SK-N-SH treated with all-trans-retinoic acid at 6 μM for 48 hours (cell line): ENCODE measurements around the gene ATP11A.

Experiments
- ATAC-seq: fragments of 200-7000 bp; cut with Tn5 transposase; 3 replicates; pipeline ENCODE4 v1.9.1; 2020; ENCODE audit warnings: mild to moderate bottlenecking, moderate library complexity
- ARNTL ChIP-seq: fragments of 450-650 bp; formaldehyde crosslinking; IDR thresholded peaks from 2 replicates; pipeline ENCODE4 v1.5.0; 2020; ENCODE audit warnings: low read depth, mild to moderate bottlenecking, moderate library complexity, borderline replicate concordance
- BACH2 ChIP-seq: fragments of 250-450 bp; sonication (Bioruptor Pico); IDR thresholded peaks from 2 replicates; pipeline ENCODE4 v1.9.0; 2021; ENCODE audit warnings: mild to moderate bottlenecking, borderline replicate concordance
- CREB5 ChIP-seq: fragments of 250-450 bp; sonication (Bioruptor Pico); IDR thresholded peaks from 2 replicates; pipeline ENCODE4 v1.5.1; 2020; ENCODE audit warnings: low read depth, mild to moderate bottlenecking, moderate library complexity
- CSDC2 ChIP-seq: fragments of 250-450 bp; sonication (Bioruptor Pico); IDR thresholded peaks from 2 replicates; pipeline ENCODE4 v1.5.0; 2020; ENCODE audit warnings: mild to moderate bottlenecking, moderate library complexity
- GLIS3 ChIP-seq: fragments of 250-450 bp; sonication (Bioruptor Pico); IDR thresholded peaks from 2 replicates; pipeline ENCODE4 v1.5.0; 2020; ENCODE audit warnings: mild to moderate bottlenecking, moderate library complexity
- ISL1 ChIP-seq: fragments of 250-450 bp; sonication (Bioruptor Pico); IDR thresholded peaks from 2 replicates; pipeline ENCODE4 v2.1.2; 2022; ENCODE audit warnings: mild to moderate bottlenecking, moderate library complexity
- OSR1 ChIP-seq: fragments of 250-450 bp; sonication (Bioruptor Pico); IDR thresholded peaks from 2 replicates; pipeline ENCODE4 v1.8.0; 2022; ENCODE audit warnings: moderate library complexity, mild to moderate bottlenecking, inconsistent platforms
- PATZ1 ChIP-seq: fragments of 250-450 bp; sonication (Bioruptor Pico); IDR thresholded peaks from 2 replicates; pipeline ENCODE4 v1.8.0; 2020; ENCODE audit warnings: mild to moderate bottlenecking, moderate library complexity, borderline replicate concordance
- POU6F1 ChIP-seq: fragments of 250-450 bp; sonication (Bioruptor Pico); IDR thresholded peaks from 2 replicates; pipeline ENCODE4 v1.8.0; 2021; ENCODE audit warnings: low read depth, mild to moderate bottlenecking, moderate library complexity, borderline replicate concordance
- PPARA ChIP-seq: fragments of 250-450 bp; sonication (Bioruptor Pico); IDR thresholded peaks from 2 replicates; pipeline ENCODE4 v1.5.0; 2020; ENCODE audit warnings: mild to moderate bottlenecking, borderline replicate concordance
- SNAI2 ChIP-seq: fragments of 250-450 bp; sonication (Bioruptor Pico); IDR thresholded peaks from 2 replicates; pipeline ENCODE4 v1.5.0; 2020; ENCODE audit warnings: mild to moderate bottlenecking, moderate library complexity
- TCF4 ChIP-seq: fragments of 250-450 bp; sonication (Bioruptor Pico); IDR thresholded peaks from 2 replicates; pipeline ENCODE4 v1.8.0; 2021; ENCODE audit warnings: mild to moderate bottlenecking, moderate library complexity, borderline replicate concordance
- TOX ChIP-seq: fragments of 250-450 bp; sonication (Bioruptor Pico); IDR thresholded peaks from 2 replicates; pipeline ENCODE4 v1.8.0; 2021; ENCODE audit warnings: mild to moderate bottlenecking, moderate library complexity, borderline replicate concordance
- TSHZ2 ChIP-seq: fragments of 250-450 bp; sonication (Bioruptor Pico); IDR thresholded peaks from 2 replicates; pipeline ENCODE4 v1.5.0; 2020; ENCODE audit warnings: mild to moderate bottlenecking, moderate library complexity
- ZC3H10 ChIP-seq: fragments of 250-450 bp; sonication (Bioruptor Pico); IDR thresholded peaks from 2 replicates; pipeline ENCODE4 v1.5.1; 2021; ENCODE audit warnings: mild to moderate bottlenecking, moderate library complexity
- ZFP3 ChIP-seq: fragments of 250-450 bp; sonication (Bioruptor Pico); IDR thresholded peaks from 2 replicates; pipeline ENCODE4 v1.5.0; 2020; ENCODE audit warnings: mild to moderate bottlenecking, moderate library complexity
- ZNF565 ChIP-seq: fragments of 450-650 bp; formaldehyde crosslinking; conservative IDR thresholded peaks from 2 replicates; pipeline ENCODE4 v1.5.0; 2020; ENCODE audit warnings: low read depth, mild to moderate bottlenecking, moderate library complexity
- ZNF70 ChIP-seq: fragments of 450-650 bp; formaldehyde crosslinking; IDR thresholded peaks from 2 replicates; pipeline ENCODE4 v1.5.0; 2020; ENCODE audit warnings: mild to moderate bottlenecking, moderate library complexity
- ZNF8 ChIP-seq: fragments of 450-650 bp; formaldehyde crosslinking; IDR thresholded peaks from 2 replicates; pipeline ENCODE4 v1.5.0; 2020; ENCODE audit warnings: mild to moderate bottlenecking, moderate library complexity
- TF ChIP-seq, protein P1 (sequence below): fragments of 250-450 bp; sonication (Bioruptor Pico); IDR thresholded peaks from 2 replicates; pipeline ENCODE4 v1.5.1; 2021; ENCODE audit warnings: mild to moderate bottlenecking, moderate library complexity

Gene ATP11A

GRCh38 chr13:112833551-112834257, 143.9 kb downstream of the ATP11A start:
- TF ChIP-seq ZNF565 (no peak), CREB5 (no peak), OSR1 (CRISPR knock-in tag) (no peak), ARNTL (CRISPR knock-in tag) (no peak), ISL1 (CRISPR knock-in tag) (no peak), GLIS3 (no peak)
- TF ChIP-seq, all 23 proteins: peak for 0
- no peak for ATAC-seq

DNA sequence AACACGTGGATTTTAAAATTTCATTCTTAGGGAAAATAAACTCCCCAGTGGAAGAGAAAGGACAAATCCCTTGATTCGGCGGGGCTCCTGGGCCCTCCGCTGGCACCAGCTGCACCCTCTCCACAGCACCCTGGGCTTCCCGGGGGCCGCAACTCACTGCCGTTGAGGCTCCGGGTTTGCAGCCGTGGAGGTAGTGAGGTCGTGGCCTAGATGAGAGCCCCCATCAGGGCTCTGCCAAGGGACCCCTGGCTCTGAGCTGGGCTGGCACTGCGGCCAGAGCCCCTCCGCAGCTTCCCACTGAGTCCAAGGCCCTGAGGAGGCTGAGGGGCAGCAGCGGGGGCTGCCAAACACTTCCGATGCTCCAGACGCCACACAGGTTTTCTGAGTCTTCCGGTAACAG, 145.5 kb downstream of the ATP11A start:
- ATAC-seq = no peak
- TF ChIP-seq BACH2 (CRISPR knock-in tag) (no peak), CSDC2 (no peak), OSR1 (CRISPR knock-in tag) (no peak), ZFP3 (CRISPR knock-in tag) (no peak), ARNTL (CRISPR knock-in tag) (no peak), TSHZ2 (CRISPR knock-in tag) (no peak), ZNF8 (CRISPR knock-in tag) (no peak), PPARA (CRISPR knock-in tag) (no peak), TOX (CRISPR knock-in tag) (no peak), GLIS3 (no peak)
- TF ChIP-seq, protein P1, sequence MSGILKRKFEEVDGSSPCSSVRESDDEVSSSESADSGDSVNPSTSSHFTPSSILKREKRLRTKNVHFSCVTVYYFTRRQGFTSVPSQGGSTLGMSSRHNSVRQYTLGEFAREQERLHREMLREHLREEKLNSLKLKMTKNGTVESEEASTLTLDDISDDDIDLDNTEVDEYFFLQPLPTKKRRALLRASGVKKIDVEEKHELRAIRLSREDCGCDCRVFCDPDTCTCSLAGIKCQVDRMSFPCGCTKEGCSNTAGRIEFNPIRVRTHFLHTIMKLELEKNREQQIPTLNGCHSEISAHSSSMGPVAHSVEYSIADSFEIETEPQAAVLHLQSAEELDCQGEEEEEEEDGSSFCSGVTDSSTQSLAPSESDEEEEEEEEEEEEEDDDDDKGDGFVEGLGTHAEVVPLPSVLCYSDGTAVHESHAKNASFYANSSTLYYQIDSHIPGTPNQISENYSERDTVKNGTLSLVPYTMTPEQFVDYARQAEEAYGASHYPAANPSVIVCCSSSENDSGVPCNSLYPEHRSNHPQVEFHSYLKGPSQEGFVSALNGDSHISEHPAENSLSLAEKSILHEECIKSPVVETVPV (CRISPR knock-in tag) = no peak

- TF ChIP-seq ZNF8 (CRISPR knock-in tag) (no peak), SNAI2 (no peak), POU6F1 (CRISPR knock-in tag) (no peak), ZFP3 (CRISPR knock-in tag) (no peak), TCF4 (CRISPR knock-in tag) (no peak), OSR1 (CRISPR knock-in tag) (no peak), ZC3H10 (no peak), ZNF565 (no peak), ZNF70 (CRISPR knock-in tag) (no peak), PATZ1 (CRISPR knock-in tag) (no peak)
- TF ChIP-seq, protein P1 (CRISPR knock-in tag) = no peak
- TF ChIP-seq, all 23 proteins: peak for 0
- no peak for ATAC-seq
Observed at GRCh38 chr13:112835796-112836195, 146.0 kb downstream of the ATP11A start.
